Erythroblast (primary cell): ENCODE results near the gene TAB2.

ENCODE experiments used
- GATA1 ChIP-seq: IDR thresholded peaks from 2 replicates; pipeline ENCODE4 v1.6.1; 2011; ENCODE audit warnings: low read depth, mild to moderate bottlenecking, control low read depth, low read length, moderate library complexity
- POLR2A ChIP-seq: IDR thresholded peaks from 2 replicates; pipeline ENCODE4 v1.6.1; 2011; ENCODE audit warnings: mild to moderate bottlenecking, low read length

- TF ChIP-seq POLR2A (no peak), GATA1 (no peak)
Observed at GRCh38 chr6:149439626-149440025, 122.1 kb downstream of the TAB2 start.
